Measurements from ENCODE around the gene HMG20A. TPM values are rescaled to one million over a fixed set of nuclear protein-coding genes. Genes with fewer than 3 reads are reported as not detected.
"Not testable (repeated sequence)": the region's sequence is repeated elsewhere in the genome, so short reads cannot be mapped to it uniquely, and the experiment has no call there.

Gene HMG20A
- 24.4 and 24.8 TPM in 2 replicates for total RNA-seq (2014; rRNA removed)
- polyA plus RNA-seq (2012) = 15.1 TPM

DNA sequence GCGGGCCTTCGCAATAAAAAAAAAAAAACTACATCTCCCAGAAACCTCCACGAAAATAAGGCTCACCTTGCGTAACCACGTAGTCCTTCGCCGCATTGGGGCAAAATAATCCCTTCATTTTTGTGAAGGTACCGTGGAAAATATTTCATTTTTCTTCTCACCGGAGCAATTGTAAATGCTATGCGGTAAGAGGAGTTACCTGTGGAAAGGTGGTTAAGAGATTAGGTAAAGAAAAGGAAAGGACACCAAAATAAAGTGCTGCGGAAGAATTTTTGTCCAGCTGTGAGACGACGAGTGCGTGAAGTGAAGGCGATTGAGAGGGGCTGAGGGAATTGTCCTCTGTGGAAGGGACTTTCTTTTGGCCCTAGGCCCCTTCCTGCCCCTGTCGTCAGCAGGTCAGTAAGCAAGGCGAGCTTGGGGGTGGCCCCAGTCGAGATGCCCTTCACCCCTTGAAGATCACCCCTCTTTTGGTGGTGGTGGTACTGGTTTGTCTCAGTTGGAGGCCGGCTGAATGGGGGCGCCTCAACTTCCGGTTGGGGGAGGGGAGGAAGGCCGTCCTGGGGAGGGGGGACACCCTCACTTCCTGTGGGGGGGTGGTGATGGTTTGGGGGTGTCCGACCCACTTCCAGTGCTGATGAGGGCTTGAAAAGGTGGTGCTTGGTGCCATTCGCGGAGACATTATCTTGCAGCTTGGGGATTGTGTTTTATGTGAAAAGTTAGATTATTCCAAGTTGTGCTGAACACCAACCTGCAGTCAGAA, at the start of gene HMG20A:
TSS of gene HMG20A (plus strand) at position 279 of the 760 bp plus-strand sequence. CDS start 37,520 bp downstream, outside the sequence.
- peak; percentile 85 for DNase-seq (ENCODE audit: low read depth)

GRCh38 chr15:77371850-77372563, 48.7 kb upstream of the HMG20A start:
- no peak for DNase-seq (ENCODE audit: low read depth)

DNA sequence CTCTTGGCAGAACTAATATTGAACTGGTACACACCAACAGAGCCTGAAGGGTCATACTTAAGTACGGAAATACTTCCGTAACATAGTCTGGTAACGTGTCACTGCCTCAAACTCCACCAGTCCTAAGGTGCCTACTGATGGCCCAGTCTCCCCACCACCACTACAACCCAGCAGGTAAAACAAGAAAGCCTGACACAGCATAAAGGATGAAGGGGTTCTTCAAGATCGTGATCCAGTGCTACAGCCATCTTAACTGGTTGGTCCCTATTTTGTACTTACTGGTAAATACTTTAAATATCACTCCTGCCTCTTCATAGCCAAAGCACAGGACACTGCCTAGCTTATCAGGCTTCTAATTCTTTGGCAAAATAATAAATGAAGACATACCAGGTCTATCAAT, 47.2 kb upstream of the HMG20A start:
- no peak for DNase-seq (ENCODE audit: low read depth)

GRCh38 chr15:77375133-77375532, 45.6 kb upstream of the HMG20A start:
- no peak for DNase-seq (ENCODE audit: low read depth)

- no peak for DNase-seq (ENCODE audit: low read depth)
These were observed 43.9 kb upstream of the HMG20A start for GRCh38 chr15:77376770-77377169.

DNA sequence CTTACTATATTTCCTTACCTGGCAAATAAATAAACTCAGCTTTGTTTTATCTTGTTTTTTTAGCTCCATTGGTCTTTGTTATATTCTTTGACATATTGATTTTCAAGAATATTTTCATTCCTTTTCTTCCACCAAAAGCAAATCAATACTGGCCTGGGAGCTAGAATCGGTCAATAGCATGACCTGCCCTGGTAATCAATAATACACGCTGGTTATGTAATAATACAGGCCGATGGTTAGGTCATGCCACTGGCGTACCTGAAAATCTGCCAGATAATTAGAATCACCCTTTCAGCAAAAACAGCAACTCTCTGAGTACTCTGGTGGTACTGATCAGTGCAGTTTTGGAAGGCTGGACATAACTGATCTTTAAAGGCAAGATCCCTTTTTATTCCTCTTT, 40.7 kb upstream of the HMG20A start:
- no peak for DNase-seq (ENCODE audit: low read depth)

- no peak for DNase-seq (ENCODE audit: low read depth)
These were observed 36.6 kb upstream of the HMG20A start for GRCh38 chr15:77384086-77384485.

DNA sequence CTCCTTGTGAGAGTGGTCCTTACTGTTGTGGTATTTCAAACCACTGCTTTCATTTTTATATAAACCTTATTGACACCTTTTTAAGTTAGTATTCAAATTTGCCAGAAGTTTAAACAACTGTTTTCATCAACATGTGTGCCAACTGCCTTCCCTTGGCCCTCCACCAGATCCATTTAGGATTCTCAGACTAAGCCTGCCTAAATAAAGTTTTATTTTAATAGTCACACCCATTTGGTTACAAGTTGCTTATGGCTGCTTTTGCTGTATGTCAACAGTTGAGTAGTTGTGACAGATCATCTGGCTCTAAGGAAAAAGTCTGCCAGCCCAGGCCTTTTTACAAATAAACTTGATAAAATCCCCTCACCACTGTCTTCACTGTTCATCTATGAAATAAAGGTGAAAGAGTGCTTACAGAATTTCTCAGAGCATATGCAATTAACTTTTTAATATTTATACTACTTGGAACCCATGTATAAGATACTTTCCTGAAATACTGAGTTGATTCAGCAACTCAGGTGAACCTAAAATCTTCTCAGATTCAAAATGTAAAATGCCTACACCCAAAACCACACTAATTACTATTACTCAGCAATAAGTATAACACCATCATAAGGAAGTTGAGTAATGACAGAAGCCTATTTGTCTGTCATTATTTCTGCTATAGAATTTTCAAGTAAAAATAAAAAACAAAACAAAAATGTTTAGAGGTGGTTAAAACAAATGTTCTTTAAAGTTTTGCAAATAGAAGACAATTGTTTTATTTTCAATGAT, 35.9 kb upstream of the HMG20A start:
- DNase-seq (ENCODE audit: low read depth) = no peak

DNA sequence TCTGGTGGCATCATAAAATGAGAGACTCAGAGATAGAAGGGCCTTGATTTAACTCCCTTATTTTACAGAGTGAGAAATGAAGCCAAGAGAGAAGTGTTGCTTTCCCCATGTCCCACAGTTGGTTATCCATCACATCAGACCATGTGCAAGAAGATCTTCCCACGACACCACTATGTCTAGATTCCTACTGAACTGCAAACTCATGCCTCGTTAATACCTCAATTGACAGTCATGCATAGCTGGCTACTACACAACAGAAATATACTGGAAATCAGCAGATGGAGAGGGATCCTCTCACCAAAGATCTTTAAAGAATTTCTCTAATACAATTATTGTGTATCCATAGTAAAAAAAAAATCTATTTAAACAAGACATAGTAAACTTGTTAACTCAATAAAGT, 34.1 kb upstream of the HMG20A start:
- DNase-seq (ENCODE audit: low read depth) = no peak

DNA sequence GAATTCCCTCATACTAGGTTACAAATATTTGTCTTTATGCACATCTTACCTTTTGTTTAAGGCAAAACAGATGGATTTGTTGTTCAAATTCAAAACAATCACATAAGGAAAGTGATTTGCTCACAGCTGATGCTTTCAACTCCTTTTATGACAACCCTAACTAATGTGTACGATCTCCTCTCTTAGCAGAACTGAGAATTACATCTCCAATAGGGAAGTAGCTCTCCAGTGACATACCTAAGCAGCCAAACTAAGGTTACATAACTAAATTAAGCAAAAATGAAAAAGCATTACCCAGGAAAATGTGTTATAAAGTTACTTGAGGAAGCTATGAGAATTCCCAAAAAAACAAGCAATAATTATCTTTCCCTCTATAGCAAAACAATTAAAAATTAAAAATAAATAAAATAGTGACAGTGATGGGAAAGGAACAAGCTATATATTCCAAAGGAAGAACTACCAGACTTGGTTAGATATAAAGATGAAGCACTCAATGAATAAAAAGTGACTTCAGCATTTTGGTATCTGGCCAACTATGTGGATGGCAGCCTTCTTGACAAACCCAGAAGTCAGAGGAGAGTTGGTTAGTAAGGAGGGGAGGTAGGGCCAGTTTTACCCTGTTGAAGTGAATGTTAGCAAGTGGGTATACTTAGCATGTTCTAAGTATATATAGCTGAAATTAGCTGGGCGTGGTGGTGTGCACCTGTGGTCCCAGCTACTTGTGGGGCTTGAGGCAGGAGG, 33.2 kb upstream of the HMG20A start:
- no peak for DNase-seq (ENCODE audit: low read depth)

DNA sequence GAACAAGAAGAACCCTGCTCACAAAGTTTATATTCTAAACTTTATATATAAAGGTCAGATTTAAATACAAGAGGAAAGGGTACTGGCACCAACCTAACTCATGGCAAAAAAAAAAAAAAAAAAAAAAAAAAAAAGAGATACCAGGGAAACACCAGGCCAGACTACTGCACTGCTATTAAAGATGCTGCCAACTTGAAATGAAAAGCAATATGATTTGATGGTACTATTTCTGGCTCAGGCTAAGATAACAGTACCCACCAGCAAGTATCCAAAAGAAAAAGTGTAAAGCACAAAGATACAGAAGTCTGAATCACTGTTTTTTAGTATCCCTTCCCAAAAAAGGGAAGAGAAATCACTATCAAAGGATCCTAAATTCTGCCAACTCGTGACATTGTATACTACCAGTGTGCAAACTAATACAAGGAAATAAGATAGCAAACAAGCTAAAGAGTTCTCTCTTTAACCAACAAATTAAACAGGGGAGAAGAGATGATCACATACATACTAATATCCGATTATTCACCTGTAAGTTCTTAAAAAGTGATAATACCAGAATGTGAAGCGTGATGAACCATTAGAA, 29.2 kb upstream of the HMG20A start:
- DNase-seq (ENCODE audit: low read depth) = no peak

DNA sequence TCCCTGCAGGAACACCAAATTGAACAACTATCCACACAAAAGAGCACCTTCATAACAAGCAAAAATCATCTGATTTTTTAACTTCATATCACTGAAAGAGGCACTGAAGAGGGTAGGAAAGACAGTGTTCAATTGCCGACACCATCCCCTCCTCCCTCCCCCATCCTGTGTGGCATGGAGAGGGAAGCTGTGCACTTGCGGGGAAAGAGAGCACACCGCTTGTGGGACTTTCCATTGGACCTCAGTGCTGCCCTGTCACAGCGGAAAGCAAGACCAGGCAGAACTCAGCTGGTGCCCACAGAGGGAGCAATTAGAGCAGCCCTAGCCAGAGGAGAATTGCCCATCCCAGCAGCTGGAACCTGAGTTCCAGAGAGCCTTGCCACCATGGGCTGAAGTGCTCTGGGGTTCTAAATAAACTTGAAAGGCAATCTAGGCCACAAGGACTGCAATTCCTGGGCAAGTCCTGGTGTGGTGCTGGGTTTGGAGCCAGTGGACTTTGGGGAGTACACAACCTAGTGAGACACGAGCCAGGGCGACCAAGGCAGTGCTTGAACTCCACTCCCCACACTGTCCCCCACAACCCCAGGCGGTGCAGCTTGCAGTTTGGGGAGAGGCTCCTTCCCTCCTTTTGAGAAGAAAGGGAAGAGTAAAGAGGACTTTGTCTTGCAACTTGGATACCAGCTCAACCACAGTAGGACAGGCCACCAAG, 27.8 kb upstream of the HMG20A start:
- no peak for DNase-seq (ENCODE audit: low read depth)

DNA sequence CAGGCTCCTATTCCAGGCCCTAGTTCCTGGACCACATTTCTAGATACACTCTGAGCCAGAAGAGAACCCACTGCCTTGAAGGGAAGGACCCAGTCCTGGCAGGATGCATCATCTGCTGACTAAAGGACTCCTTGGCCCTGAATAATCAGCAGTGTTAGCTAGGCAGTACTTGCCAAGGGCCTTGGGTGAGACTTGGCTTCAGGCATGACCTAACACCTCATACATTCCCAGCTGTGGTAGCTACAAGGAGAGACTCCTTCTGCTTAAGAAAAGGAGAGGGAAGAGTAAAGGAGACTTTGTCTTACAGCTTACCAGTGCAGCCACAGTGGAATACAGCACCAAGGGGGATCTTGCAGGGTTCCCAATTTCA, 27.2 kb upstream of the HMG20A start:
- DNase-seq (ENCODE audit: low read depth) = peak; percentile 15

DNA sequence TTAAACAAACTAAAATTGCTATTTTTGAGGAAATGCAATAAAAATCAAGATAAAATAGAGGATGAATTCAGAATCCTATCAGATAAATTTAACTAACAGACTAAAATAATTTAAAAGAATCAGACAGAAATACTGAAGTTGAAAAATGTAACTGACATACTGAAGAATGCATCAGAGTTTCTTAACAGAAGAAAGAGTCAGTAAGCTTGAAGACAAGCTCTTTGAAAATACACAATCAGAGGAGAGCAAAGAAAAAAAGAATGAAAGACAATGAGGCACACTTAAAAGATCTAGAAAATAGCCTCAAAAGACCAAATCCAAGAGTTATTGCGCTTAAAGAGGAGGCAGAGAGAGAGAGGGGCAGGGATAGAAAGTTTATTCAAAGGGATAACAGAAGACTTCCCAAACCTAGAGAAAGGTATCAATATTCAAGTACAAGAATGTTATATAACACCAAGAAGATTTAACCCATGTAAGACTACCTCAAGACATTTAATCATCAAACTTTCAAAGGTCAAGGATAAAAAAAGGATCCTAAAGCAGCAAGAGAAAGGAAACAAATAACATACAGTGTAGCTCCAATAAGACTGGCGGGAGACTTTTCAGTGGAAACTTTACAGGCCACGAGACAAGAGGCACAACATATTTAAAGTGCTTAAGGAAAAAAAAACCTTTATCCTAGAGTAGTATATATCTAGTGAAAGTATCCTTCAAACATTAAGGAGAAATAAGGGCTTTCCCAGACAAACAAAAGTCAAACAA, 25.5 kb upstream of the HMG20A start:
- DNase-seq (ENCODE audit: low read depth) = no peak

- DNase-seq (ENCODE audit: low read depth) = no peak
These were observed 24.0 kb upstream of the HMG20A start for GRCh38 chr15:77396692-77397091.

DNA sequence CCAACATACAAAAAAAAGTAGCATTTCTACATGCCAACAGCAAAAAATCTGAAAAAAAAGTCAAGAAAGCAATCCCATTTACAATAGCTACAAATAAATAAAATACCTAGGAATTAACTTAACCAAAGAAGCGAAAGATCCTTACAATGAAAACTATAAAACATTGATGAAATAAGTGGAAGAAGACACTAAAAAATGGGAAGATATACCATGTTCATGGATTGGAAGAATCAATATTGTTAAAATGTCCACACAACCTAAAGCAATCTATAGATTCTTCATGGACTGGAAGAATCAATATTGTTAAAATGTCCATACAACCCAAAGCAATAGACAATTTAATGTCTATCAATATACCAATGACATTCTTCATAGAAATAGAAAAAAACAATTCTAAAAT, 21.8 kb upstream of the HMG20A start:
- no peak for DNase-seq (ENCODE audit: low read depth)

GRCh38 chr15:77400258-77400657, 20.4 kb upstream of the HMG20A start:
- DNase-seq (ENCODE audit: low read depth) = no peak

DNA sequence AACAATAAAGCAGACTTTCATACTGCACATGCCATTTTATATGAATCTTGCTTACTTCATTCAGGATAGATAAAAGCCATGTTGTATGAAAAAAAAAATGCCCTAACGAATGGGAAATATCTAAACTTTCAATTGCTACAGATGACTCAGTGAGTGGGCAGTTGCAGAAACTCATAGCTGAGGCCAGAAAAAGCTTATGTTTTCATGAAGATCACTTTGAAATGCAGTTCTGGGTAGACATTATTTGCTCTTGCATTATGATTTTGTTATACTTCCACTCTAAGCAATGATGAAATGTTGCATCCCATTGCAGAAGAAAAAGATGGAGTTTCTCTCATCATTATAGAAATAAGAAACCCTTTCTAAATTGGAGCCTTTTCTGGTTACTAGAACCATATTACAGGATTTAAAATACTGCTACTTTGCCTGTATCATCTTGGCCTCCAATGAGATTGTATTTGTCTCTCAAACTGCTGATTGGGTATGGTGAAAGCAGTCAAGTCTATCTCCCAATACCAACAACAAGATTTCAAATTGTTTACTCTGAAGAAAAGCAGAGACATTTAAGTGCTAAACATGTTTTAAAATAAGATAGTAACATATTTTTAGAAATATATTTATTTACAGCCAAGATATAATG, 17.8 kb upstream of the HMG20A start:
- peak; percentile 61 for DNase-seq (ENCODE audit: low read depth)

DNA sequence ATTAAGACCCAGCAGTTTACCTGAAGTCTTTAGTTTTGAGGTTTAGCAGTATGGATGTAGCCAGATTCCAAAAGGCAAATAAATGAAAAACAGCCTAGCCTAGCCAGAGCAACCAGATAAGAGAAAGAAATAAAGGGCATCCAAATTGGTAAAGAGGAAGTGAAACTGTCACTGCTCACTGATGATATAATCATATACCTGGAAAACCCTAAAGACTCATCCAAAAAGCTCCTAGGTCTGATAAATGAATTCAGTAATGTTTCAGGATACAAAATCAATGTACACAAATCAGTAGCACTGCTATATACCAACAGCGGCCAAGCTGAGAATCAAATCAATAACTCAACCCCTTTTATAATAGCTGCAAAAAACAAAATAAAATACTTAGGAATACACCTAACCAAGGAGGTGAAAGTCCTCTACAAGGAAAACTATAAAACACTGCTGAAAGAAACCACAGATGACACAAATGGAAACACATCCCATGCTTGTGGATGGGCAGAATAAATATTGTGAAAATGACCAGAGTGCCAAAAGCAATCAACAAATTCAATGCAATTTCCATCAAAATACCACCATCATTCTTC, 14.4 kb upstream of the HMG20A start:
- DNase-seq (ENCODE audit: low read depth) = not testable (repeated sequence)
